HG03558 (cell line): ENCODE measurements around the gene AQP7.
"Not testable (repeated sequence)": the region's sequence is repeated elsewhere in the genome, so short reads cannot be mapped to it uniquely, and the experiment has no call there.

ENCODE experiments used
- ATAC-seq: cut with Tn5 transposase; IDR thresholded peaks from one replicate; pipeline ENCODE4 v1.9.1; 2021; ENCODE audit warnings: moderate number of reproducible peaks; ENCODE audit not compliant: unreplicated experiment; ENCODE audit errors: extremely low read depth

Gene AQP7

GRCh38 chr9:33434317-33435105, 32.1 kb upstream of the AQP7 start:
- no peak for ATAC-seq

DNA sequence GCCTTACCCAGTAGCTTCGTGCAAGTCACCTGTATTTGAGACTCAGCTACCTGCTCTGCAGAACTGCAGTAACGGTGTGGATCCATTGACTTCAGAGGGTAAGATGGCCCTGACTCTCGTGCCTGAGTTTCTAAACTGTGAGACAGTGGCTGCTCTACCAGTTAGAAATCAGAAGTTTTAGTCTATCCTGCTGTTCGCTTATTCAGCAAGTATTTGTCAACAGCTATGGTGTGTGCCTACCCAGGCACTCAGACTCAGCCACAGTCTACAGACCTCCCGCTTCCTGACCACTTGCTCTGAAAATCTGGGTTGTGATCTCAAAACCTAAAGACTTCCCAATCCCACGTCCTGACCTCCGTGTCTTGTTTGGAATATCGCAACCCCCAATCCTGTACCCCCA, 31.5 kb upstream of the AQP7 start:
- no peak for ATAC-seq

DNA sequence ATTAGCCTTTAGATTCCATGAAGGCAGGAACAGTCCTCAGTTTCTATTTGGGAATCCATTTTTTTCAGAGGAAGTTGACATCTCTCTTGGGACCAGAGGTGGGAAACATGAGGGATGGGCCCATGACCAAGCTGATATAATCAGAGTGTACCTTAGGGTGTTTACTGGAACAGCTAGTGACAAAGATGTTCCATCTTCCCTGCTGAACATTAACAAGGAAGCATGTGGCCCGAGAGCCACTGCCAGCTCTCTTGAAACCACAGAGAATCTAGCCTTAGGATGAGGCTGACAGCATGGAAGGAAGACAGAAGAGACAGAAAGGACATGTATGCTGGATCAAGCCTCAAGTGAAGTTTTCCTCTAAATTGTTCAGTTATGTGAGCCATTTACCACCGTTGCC, 29.1 kb upstream of the AQP7 start:
- no peak for ATAC-seq

DNA sequence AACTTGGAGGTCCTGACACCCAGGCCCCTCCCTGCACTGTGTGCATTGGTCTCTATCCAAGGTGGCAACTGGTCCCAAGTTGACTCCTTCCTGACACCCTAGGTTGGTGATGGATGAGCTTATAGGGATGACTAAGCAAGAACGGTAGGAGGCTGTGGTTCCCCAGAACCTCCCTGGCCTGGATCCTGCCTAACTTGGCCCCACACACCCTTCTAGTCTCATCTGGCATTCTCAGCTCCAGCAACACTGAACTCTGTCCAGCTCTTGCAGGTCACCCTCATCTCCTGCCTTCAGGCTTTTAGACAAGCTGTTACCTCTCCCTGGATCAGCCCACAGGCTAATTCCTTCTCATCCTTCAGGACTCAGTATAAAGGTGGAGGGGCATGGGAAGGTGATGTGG, 28.6 kb upstream of the AQP7 start:
- no peak for ATAC-seq

DNA sequence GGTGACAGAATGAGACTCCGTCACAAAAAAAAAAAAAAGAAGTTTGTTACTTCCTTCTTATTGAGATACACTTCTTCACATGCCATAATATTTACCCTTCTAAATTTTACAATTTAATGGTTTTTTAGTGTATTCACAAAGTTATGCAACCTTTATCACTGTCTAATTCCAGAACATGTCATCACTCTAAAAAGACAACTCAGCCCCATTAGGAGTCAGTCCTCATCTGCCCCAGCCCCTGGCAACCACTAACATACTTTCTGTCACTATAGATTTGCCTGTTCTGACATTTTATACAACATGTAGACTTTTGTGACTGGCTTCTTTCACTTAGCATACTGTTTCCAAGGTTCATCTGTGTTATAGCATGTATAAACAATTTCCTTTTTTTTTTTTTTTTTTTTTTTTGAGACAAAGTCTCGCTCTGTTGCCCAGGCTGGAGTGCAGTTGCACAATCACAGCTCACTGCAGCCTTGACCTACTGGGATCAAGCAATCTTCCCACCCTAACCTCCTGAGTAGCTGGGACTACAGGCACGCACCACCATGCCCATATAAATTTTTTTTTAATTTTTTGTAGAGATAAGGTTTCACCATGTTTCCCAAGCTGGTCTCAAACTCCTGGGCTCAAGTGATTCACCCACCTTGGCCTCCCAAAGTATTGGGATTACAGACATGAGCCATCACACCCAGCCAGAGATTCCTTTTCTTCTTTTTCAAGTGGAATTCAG, 27.1 kb upstream of the AQP7 start:
- ATAC-seq, result no peak

- no peak for ATAC-seq
Observed at GRCh38 chr9:33426843-33427293, 24.5 kb upstream of the AQP7 start.

DNA sequence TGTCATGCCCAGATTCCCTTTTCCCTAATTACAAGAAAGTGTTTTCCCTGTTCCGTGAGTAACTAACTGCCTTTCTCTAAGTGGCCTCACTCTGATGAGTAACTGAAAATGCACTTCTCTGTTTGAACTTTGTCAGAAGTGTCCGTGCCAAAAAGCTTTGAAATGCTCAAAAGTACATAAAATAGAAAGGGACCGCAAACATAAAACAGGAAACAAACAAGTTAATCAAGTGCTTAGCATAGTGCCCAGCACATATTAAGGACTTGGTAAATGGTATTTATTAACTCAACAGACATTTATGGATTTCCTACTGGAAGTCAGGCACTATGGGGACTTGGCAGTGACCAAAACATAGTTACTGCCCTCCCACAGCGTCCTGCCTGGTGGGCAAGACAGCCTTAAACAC, 22.8 kb upstream of the AQP7 start:
- no peak for ATAC-seq

- not testable (repeated sequence) for ATAC-seq
Observed at GRCh38 chr9:33424492-33424891, 22.1 kb upstream of the AQP7 start.

GRCh38 chr9:33424043-33424442, 21.7 kb upstream of the AQP7 start:
- ATAC-seq, result not testable (repeated sequence)

DNA sequence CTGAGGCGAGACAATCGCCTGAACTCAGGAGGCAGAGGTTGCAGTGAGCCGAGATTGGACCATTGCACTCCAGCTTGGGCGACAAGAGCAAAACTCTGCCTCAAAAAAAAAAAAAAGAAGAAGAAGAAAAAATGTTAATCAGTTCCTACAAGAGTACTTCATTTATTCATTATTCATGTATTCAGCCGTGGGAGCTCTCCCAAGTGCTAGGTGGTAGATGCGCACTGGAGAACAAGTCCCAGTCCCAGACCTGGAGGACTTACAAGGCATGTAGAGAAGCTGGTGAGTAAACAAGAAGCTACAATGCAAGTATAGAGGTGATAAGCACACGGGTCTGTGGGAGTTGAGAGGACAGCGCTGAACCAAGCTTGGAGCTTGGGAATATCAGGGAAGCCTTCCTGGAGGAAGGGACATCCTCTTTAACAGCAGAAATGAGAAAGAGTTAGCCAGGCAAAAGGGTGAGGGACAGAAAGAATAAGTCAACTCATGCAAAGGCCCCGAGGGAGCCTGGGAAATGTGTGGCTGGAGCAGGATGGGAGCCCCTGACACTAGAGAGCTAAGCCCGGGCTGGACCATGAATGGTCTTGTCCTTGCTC, 17.4 kb upstream of the AQP7 start:
- ATAC-seq, result no peak

DNA sequence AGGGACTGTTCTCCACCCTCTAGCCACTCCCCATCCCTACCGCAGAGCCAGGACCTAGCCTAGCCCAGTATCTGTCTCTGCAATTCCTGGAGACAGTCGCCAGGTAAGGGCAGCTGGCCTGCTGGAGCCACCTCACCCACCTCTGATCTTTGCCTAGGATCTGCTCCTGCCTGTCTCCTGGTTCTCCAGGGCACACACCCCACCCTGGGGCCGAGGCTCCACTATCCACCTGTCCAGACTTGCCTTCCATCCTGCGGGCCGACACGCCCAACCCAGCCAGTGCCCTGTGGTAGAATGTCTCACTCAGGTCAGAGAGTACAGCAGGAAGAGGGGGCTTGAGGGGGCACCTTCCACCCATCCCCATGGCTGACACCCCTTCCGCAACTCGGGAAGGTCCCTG, 15.7 kb upstream of the AQP7 start:
- ATAC-seq, result no peak

DNA sequence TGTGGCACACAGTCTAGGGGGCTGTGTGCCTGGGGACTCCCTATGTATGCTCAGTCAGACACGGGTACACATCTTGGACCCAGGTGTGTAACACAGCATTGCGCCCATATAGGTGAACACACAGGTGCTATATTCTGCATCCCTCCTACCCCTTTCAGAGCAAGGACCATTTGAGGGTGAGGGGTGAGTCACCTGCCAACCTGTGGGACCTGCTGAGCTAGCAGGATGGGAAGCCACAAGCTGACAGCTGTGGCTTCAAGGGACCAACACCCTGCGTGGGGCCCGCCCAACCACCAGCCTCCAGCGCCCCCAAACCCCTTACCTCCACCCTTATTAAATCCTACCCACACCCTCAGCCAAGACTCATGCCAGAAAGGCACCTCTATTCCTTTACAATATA, 14.6 kb upstream of the AQP7 start:
- no peak for ATAC-seq

DNA sequence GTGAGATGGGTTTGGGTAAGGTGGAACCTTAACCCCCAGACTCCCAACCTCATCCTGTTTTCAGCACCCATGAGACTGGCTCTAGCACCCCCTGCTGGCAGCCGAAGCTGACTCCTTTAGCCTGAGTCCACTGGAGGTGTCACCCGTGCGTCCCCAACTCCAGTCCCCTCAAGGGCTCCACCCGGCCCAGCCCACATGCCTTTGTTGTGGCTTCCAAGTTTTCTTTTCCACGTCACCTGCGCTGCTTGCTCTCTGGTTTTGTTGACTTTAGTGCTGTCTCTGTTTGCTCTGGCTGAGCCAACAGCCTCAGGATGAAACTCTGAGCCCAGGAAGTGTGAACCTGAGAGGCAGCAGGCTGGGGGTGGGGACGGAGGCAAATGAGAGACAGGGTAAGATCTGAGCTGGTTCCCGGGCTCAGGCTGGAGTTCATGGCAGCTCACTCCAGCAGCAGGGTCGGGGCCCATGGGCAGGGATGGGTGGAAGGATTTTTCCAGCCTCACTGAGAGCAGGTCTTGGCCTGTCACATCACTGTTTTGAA, 13.2 kb upstream of the AQP7 start:
- no peak for ATAC-seq

DNA sequence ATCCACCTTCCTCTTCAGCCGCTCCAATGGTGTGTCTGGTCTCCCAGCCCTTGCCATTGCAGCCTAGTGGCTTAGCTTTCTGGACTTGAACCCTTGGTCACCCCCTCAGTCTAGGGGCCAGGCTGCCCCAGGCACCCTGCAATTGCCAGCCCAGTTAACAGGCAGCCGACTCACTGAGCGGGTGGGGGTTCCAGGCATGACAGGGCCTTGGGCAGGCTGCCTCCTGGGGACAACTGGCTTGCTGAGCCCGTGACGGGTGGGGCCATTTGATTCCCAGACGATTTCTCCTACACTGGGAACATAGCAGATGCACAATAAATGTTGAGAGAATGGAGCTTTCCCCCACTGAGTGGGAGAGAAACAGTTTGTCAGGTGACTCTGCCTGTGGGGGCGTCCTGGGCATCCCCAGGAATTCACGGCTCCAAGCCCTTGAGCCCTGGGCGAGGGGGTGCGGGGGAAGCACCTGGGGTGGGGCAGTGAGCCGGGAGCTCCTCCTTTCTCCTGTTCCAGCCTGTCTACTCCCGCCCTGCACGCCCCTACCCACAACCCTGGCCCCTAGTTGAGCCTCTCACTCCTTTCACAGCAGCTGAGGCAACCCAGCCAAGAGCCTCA, 12.6 kb upstream of the AQP7 start:
- no peak for ATAC-seq

GRCh38 chr9:33414268-33414667, 11.9 kb upstream of the AQP7 start:
- no peak for ATAC-seq

DNA sequence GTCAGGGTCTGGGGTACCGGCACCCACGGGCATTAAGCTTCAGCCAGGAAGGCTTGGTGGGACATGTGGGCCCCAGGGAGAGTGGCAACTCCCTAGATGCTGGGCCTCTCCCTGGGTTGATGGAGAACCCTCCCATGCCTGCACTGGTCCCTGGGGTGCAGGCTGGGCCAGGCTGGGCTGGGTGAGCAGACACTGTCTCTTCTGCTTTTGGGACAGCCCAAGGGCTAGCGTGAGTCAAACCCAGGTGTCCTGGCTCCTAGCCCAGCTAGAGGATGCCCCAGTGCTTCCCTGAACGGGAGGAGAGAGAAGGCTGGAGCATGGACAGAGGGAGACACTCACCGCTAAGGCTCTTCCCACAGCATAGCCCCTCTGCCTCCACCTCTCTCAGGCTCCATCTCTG, 5.7 kb upstream of the AQP7 start:
- no peak for ATAC-seq

DNA sequence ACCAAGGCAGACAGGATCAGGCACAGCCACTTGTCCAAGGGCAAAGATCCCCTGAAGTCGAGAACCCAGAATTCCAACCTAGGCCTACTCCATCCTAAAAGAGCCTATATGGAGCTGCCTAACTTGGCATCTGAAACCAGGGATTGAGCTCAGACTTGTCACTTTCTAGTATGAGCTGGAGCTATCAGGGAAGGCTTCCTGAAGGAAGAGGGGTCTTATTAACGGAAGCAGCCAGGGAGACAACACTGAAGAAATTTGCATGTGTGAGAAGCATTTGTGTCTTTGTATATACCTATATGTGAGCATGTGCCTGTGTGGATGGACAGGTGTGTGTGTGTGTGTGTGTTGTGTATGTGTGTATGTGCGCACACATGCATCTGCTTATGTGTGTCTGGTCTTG, 4.7 kb upstream of the AQP7 start:
- no peak for ATAC-seq

- ATAC-seq, result no peak
Observed at GRCh38 chr9:33404788-33405362, 2.5 kb upstream of the AQP7 start.

GRCh38 chr9:33403941-33404787, 1.8 kb upstream of the AQP7 start:
- no peak for ATAC-seq
